Measurements from ENCODE around the gene GARIN3.

GARIN3 gene

DNA sequence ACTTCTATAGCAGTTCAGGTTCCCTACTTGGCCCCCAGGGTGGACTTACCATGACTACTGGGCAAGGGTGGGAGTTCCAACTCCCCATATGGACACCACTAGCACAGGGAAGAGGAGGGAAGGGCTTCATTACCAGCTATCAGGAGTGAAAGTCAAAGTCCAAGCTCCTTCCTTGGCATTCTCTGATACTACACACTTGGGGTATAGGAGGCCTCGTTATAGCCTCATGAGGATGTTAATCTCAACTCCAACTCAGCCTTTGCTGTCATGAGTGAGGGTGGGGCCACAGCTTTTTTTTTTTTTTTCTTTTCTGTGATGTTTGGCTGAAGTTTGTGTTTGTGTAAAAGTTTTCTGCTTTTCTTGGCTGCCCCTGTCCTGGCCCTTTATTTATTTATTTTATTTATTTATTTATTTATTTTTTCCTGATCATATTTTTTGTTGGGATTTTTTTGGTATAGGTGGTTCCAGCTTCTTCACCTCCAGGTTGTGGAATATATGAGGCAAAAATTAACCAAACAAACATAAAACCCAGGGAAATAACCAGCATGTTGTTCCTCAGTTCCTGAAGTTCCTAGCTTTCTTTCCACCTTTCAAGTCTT lies 8.7 kb downstream of the GARIN3 start:
- DNase-seq: no peak

DNA sequence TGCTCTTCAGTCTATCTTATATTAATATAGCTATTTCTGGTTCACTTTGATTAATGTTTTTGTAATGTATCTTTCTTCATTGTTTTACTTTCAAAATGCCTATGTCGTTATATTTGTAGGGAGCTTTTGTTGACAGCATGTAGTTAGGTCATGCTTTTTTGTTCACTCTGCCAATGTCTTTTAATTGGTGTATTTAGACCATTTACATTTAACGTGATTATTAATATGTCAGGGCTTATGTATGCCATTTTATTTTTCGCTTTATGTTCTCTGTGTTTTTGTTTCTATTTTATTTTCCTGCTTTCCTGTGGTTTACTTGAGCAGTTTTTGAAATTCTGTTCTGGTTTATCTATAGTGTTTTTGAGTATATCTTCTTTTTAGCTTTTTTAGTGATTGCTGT lies 10.8 kb downstream of the GARIN3 start:
- no peak overlapping the region for H3K18ac ChIP-seq (ENCODE audit: low read length)
- H3K4me3 ChIP-seq (ENCODE audit: low read depth, low read length): no peak overlapping the region
- no peak overlapping the region for H2AFZ ChIP-seq (ENCODE audit: insufficient read depth, low read length, poor library complexity)
- H4K91ac ChIP-seq (ENCODE audit: low read depth, low read length): no peak overlapping the region
- no peaks in the 10 kb centered on the region for H3K36me3 ChIP-seq (ENCODE audit: control insufficient read depth in 1 of 2, insufficient read depth in 2 of 2, low read length in 2 of 2)
- DNase-seq: no peak
- H3K27ac ChIP-seq (ENCODE audit: low read depth, low read length): no peak overlapping the region
- H3K79me2 ChIP-seq (ENCODE audit: control insufficient read depth, insufficient read depth, low read length, poor library complexity): no peaks in the 10 kb centered on the region
- H3K27me3 ChIP-seq (ENCODE audit: insufficient read depth, low read length): no peaks in the 10 kb centered on the region
- H2BK5ac ChIP-seq (ENCODE audit: low read depth, low read length, poor library complexity): no peak overlapping the region
- H3K4ac ChIP-seq (ENCODE audit: low read depth, low read length): no peak overlapping the region
- H4K8ac ChIP-seq (ENCODE audit: low read depth, low read length): no peak overlapping the region
- H3K4me1 ChIP-seq (ENCODE audit: control insufficient read depth in 1 of 2, insufficient read depth in 2 of 2, low read length in 2 of 2): no peaks in the 10 kb centered on the region
- no peaks in the 10 kb centered on the region for H3K79me1 ChIP-seq (ENCODE audit: low read length)
- no peak overlapping the region for H3K4me2 ChIP-seq (ENCODE audit: low read length)
- WGBS (ENCODE audit: extremely low coverage, insufficient coverage, insufficient read length): no CpG with 5 or more reads among the region's 3 CpGs
- no peak overlapping the region for H3K23ac ChIP-seq (ENCODE audit: low read length)
- no peak overlapping the region for H2AK5ac ChIP-seq (ENCODE audit: low read length)
- no peak overlapping the region for H2BK120ac ChIP-seq (ENCODE audit: insufficient read depth, low read length, poor library complexity)
- H2BK12ac ChIP-seq (ENCODE audit: low read length): no peak overlapping the region
- no peak overlapping the region for H3K14ac ChIP-seq (ENCODE audit: low read length)
- no peak overlapping the region for H4K12ac ChIP-seq (ENCODE audit: low read depth, low read length)
- no peak overlapping the region for H3K9ac ChIP-seq (ENCODE audit: low read length)
- H3K9me3 ChIP-seq (ENCODE audit: insufficient read depth, low read depth, low read length): no peaks in the 10 kb centered on the region

More for the DNA sequence above, 8.7 kb downstream of the GARIN3 start:
- Histone ChIP-seq H3K4ac (ENCODE audit: low read depth, low read length) (no peak overlapping the region), H3K36me3 (ENCODE audit: control insufficient read depth in 1 of 2, insufficient read depth in 2 of 2, low read length in 2 of 2) (no peaks in the 10 kb centered on the region), H3K27me3 (ENCODE audit: insufficient read depth, low read length) (no peaks in the 10 kb centered on the region), H2BK12ac (ENCODE audit: low read length) (no peak overlapping the region), H3K14ac (ENCODE audit: low read length) (no peak overlapping the region), H2BK5ac (ENCODE audit: low read depth, low read length, poor library complexity) (no peak overlapping the region), H3K23ac (ENCODE audit: low read length) (no peak overlapping the region), H2AFZ (ENCODE audit: insufficient read depth, low read length, poor library complexity) (no peak overlapping the region), H4K91ac (ENCODE audit: low read depth, low read length) (no peak overlapping the region), H3K18ac (ENCODE audit: low read length) (no peak overlapping the region), H3K4me1 (ENCODE audit: control insufficient read depth in 1 of 2, insufficient read depth in 2 of 2, low read length in 2 of 2) (no peaks in the 10 kb centered on the region), H3K4me2 (ENCODE audit: low read length) (no peak overlapping the region), H3K79me1 (ENCODE audit: low read length) (no peaks in the 10 kb centered on the region), H3K9ac (ENCODE audit: low read length) (no peak overlapping the region), H2AK5ac (ENCODE audit: low read length) (no peak overlapping the region), H3K79me2 (ENCODE audit: control insufficient read depth, insufficient read depth, low read length, poor library complexity) (no peaks in the 10 kb centered on the region), H4K12ac (ENCODE audit: low read depth, low read length) (no peak overlapping the region), H3K27ac (ENCODE audit: low read depth, low read length) (no peak overlapping the region), H4K8ac (ENCODE audit: low read depth, low read length) (no peak overlapping the region), H3K4me3 (ENCODE audit: low read depth, low read length) (no peak overlapping the region), H3K9me3 (ENCODE audit: insufficient read depth, low read depth, low read length) (no peaks in the 10 kb centered on the region), H2BK120ac (ENCODE audit: insufficient read depth, low read length, poor library complexity) (no peak overlapping the region)
- no CpG with 5 or more reads among the region's 1 CpG for WGBS (ENCODE audit: extremely low coverage, insufficient coverage, insufficient read length)

DNA sequence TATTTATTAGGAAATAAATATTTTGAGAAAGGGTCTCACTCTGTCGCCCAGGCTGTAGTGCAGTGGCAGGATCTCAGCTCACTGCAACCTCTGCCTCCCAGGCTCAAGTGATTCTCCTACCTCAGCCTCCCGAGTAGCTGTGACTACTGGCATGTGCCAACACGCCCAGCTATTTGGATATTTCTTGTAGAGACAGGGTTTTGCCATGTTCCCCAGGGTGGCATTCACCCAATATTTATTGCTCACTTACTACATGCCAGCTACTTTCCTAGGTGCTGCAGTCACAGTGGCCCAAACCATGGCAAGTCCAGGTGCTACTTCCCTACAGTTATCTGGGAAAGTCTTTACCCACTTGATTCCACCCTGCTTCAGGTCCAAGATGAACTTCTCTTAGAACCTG lies 15.1 kb downstream of the GARIN3 start:
- Histone ChIP-seq H3K23ac (ENCODE audit: low read length) (no peak overlapping the region), H2BK12ac (ENCODE audit: low read length) (no peak overlapping the region), H4K91ac (ENCODE audit: low read depth, low read length) (no peak overlapping the region), H3K9me3 (ENCODE audit: insufficient read depth, low read depth, low read length) (no peaks in the 10 kb centered on the region), H3K4me2 (ENCODE audit: low read length) (no peak overlapping the region), H3K4ac (ENCODE audit: low read depth, low read length) (no peak overlapping the region), H3K36me3 (ENCODE audit: control insufficient read depth in 1 of 2, insufficient read depth in 2 of 2, low read length in 2 of 2) (no peaks in the 10 kb centered on the region), H4K8ac (ENCODE audit: low read depth, low read length) (no peak overlapping the region), H3K4me3 (ENCODE audit: low read depth, low read length) (no peak overlapping the region), H3K9ac (ENCODE audit: low read length) (no peak overlapping the region), H3K18ac (ENCODE audit: low read length) (no peak overlapping the region), H3K27me3 (ENCODE audit: insufficient read depth, low read length) (no peaks in the 10 kb centered on the region), H4K12ac (ENCODE audit: low read depth, low read length) (no peak overlapping the region), H3K27ac (ENCODE audit: low read depth, low read length) (no peak overlapping the region), H3K79me2 (ENCODE audit: control insufficient read depth, insufficient read depth, low read length, poor library complexity) (no peaks in the 10 kb centered on the region), H2AFZ (ENCODE audit: insufficient read depth, low read length, poor library complexity) (no peak overlapping the region), H3K14ac (ENCODE audit: low read length) (no peak overlapping the region), H3K79me1 (ENCODE audit: low read length) (no peaks in the 10 kb centered on the region), H3K4me1 (ENCODE audit: control insufficient read depth in 1 of 2, insufficient read depth in 2 of 2, low read length in 2 of 2) (no peaks in the 10 kb centered on the region), H2AK5ac (ENCODE audit: low read length) (no peak overlapping the region), H2BK5ac (ENCODE audit: low read depth, low read length, poor library complexity) (no peak overlapping the region), H2BK120ac (ENCODE audit: insufficient read depth, low read length, poor library complexity) (no peak overlapping the region)
- DNase-seq: no peak
- no CpG with 5 or more reads among the region's 3 CpGs for WGBS (ENCODE audit: extremely low coverage, insufficient coverage, insufficient read length)

GRCh38 chr5:157148734-157149615 lies 17.1 kb downstream of the GARIN3 start:
- no peak overlapping the region for H3K4ac ChIP-seq (ENCODE audit: low read depth, low read length)
- H2AK5ac ChIP-seq (ENCODE audit: low read length): no peak overlapping the region
- no peaks in the 10 kb centered on the region for H3K4me1 ChIP-seq (ENCODE audit: control insufficient read depth in 1 of 2, insufficient read depth in 2 of 2, low read length in 2 of 2)
- no peaks in the 10 kb centered on the region for H3K9me3 ChIP-seq (ENCODE audit: insufficient read depth, low read depth, low read length)
- no peak overlapping the region for H3K4me3 ChIP-seq (ENCODE audit: low read depth, low read length)
- no peaks in the 10 kb centered on the region for H3K36me3 ChIP-seq (ENCODE audit: control insufficient read depth in 1 of 2, insufficient read depth in 2 of 2, low read length in 2 of 2)
- H3K79me2 ChIP-seq (ENCODE audit: control insufficient read depth, insufficient read depth, low read length, poor library complexity): no peaks in the 10 kb centered on the region
- no CpG with 5 or more reads among the region's 14 CpGs for WGBS (ENCODE audit: extremely low coverage, insufficient coverage, insufficient read length)
- DNase-seq: peak; percentile 62 to 90
- no peak overlapping the region for H2BK5ac ChIP-seq (ENCODE audit: low read depth, low read length, poor library complexity)
- no peak overlapping the region for H3K27ac ChIP-seq (ENCODE audit: low read depth, low read length)
- no peak overlapping the region for H2BK12ac ChIP-seq (ENCODE audit: low read length)
- H3K4me2 ChIP-seq (ENCODE audit: low read length): no peak overlapping the region
- no peak overlapping the region for H4K12ac ChIP-seq (ENCODE audit: low read depth, low read length)
- H3K14ac ChIP-seq (ENCODE audit: low read length): no peak overlapping the region
- H3K27me3 ChIP-seq (ENCODE audit: insufficient read depth, low read length): no peaks in the 10 kb centered on the region
- no peaks in the 10 kb centered on the region for H3K79me1 ChIP-seq (ENCODE audit: low read length)
- no peak overlapping the region for H2AFZ ChIP-seq (ENCODE audit: insufficient read depth, low read length, poor library complexity)
- H3K18ac ChIP-seq (ENCODE audit: low read length): no peak overlapping the region
- no peak overlapping the region for H2BK120ac ChIP-seq (ENCODE audit: insufficient read depth, low read length, poor library complexity)
- no peak overlapping the region for H4K8ac ChIP-seq (ENCODE audit: low read depth, low read length)
- no peak overlapping the region for H4K91ac ChIP-seq (ENCODE audit: low read depth, low read length)
- H3K23ac ChIP-seq (ENCODE audit: low read length): no peak overlapping the region
- no peak overlapping the region for H3K9ac ChIP-seq (ENCODE audit: low read length)
